GM18909 (cell line): ENCODE results near the gene XPO4.
"Not testable (repeated sequence)": the region's sequence is repeated elsewhere in the genome, so short reads cannot be mapped to it uniquely, and the experiment has no call there.

Experiments
- ATAC-seq: cut with Tn5 transposase; IDR thresholded peaks from one replicate; pipeline ENCODE4 v1.9.1; 2021; ENCODE audit warnings: mild to moderate bottlenecking; ENCODE audit not compliant: unreplicated experiment, poor library complexity

XPO4 gene

DNA sequence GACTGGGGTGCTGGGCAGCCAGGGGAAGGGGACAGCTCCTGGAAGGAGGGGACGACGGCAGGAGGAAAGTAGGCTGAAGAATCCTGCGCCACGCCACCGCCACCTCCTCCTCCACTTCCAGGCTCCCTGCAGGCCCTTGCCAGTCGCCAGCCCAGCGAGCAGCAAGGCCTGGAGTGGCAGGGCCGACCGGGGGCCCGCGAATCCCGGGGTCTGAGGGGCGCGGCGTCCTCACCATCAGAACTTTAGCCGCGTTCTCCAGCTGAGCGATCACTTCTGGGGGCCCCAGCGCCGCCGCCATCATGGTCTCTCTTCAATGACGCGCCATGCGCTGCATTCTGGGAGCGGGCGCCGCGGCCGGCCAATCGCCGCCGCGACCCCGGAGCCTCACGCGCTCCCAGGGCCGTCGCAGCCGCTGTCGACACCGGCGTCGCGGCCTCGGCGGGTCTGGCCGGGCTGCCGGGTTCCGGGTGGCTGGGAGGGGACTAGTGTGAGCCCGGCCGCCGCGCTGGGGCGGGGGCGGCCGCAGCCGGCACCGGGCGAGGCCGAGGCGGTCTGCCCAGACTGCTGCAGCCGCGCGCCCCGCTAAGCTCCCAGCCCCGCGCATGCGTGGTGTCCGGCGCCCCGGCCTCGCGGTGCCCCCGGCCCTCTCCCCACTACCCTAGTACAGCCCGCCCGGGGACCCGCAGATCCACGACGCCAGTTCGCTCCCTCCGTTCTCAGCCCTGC is at the start of gene XPO4:
Gene XPO4, minus strand, starts transcription at position 309 of the 726 bp plus-strand sequence. Its CDS starts 8 bp downstream, at position 301.
- peak; percentile 94 for ATAC-seq

DNA sequence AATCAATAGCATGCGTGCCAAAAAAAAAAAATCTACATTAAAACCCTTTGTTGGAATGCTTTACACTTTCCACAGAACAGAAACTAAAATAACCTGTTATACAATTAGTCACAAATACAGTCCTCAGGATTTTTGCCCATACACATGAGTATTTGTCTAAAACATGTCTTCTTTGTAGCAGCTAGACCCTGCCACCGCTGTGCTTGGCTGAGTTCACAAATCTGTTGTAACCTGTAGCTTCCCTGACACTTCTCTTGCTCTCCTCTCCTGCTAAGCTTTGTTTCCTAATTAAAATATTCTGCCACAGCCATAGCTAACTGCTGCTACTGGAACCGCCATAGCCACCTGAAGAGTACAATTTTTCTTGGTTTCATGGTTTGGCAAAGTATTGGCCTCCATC is 45.5 kb upstream of the XPO4 start:
- not testable (repeated sequence) for ATAC-seq

DNA sequence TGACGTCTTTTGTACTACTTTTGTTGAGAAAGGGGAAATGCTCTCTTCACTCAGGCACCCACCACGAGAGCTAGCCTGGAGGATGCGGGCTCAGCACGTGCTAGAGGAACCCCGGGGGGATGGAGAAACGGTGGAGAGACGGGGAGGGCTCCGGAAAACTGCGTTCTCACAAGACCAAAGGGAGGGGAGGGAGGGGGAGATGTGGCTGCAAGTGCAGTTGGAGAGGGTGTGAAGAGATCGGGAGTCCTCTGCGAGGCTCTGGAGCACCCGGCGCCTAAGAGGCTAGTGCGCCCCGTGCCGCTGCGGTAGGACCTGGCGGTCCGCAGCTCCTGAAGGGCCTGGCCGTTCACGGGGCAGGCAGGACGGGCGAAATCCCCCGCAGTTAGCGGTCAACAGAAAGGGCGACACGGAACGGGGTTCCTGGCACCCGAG is 43.4 kb upstream of the XPO4 start:
- no peak for ATAC-seq

DNA sequence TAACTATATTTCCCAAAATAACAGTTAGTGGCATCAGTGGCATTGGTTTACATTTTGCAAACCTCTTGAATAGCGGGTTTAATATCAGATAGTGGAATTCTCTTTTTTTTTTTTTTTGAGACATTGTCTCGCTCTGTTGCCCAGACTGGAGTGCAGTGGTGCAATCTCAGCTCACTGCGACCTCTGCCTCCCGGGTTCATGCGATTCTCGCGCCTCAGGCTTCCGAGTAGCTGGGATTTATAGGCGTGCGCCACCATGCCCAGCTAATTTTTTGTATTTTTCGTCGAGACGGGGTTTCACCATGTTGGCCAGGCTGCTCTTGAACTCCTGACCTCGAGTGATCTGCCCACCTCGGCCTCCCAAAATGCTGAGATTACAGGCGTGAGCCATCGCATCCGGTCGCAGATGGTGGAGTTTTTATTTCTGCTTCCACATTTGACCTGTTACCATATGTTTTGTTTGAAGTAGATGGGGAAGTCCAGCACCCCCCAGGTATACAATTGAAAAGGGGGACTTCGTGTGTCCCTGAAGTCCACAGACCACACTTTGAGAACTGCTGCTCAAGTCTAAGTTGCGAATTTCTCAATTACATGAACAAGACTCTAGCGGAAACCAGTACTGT is 40.5 kb upstream of the XPO4 start:
- no peak for ATAC-seq

DNA sequence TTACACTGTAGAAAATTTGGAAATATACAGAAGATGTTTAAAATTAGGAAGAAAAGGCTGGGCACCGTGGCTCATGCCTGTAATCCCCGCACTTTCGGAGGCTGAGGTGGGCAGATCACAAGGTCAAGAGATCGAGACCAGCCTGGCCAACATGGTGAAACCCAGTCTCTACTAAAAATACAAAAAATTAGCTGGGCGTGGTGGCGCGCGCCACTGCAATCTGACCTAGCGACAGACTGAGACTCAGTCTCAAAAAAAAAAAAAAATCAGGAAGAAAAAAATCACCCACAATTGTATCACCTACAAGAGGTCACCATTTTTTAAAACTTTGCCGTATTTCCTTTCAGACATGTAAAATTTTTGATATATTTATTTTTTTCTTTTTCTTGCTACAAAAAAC is 38.0 kb upstream of the XPO4 start:
- not testable (repeated sequence) for ATAC-seq

DNA sequence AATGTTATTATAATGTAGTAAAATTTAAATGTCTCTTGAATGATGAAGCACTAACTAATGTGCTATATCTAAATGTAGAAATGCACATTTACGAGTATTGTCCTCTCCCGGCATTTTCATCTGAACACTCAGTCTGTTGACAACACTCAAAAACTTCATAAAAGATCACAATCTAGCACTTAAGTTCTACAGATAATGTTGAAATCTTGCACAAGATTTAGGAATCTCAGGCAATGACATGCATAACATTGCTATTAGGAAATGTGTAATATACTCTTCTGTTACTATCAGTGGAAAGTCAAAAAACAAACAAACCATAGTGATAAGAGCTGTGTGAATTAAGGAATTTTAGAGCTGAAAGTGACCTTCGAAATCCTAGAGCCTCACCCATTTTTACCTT is 37.5 kb upstream of the XPO4 start:
- ATAC-seq, result no peak

DNA sequence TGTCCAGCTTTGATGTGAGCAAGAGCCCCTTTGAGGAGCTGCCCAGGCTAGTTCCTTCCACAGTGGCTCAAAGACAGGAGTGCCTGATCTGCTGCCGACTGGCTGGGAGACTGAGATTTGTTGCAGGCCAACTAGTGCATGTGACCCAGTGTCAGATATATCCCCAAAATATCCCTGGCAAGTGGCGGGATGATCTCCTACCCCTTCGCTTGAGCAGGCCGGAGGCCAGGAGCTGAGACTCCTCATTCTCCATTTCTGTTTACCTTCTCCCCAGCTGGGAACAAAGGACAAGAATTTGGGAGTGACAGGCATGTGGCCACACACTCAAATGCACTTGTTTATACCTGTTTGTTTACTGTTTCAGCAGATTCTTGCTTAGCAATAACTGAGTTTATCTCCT is 37.1 kb upstream of the XPO4 start:
- no peak for ATAC-seq

DNA sequence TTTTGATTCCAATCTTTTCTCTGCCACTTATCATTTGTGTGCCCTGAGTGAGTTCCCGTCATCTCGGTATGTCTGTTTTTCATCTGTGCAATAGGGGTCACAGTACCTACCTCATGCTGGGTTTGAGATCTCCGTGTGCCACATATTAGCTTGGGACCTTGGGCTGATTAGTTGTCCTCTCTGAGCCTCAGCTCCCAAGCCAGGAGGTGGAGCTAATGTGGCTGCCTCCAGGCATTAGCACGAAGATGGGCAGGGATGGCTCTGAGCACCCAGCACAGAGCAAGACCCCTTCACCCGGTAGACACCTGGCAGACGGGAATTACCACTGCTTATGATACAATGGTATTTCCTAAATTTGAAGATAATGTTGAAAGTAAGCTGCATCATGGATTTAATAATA is 35.8 kb upstream of the XPO4 start:
- ATAC-seq, result no peak

DNA sequence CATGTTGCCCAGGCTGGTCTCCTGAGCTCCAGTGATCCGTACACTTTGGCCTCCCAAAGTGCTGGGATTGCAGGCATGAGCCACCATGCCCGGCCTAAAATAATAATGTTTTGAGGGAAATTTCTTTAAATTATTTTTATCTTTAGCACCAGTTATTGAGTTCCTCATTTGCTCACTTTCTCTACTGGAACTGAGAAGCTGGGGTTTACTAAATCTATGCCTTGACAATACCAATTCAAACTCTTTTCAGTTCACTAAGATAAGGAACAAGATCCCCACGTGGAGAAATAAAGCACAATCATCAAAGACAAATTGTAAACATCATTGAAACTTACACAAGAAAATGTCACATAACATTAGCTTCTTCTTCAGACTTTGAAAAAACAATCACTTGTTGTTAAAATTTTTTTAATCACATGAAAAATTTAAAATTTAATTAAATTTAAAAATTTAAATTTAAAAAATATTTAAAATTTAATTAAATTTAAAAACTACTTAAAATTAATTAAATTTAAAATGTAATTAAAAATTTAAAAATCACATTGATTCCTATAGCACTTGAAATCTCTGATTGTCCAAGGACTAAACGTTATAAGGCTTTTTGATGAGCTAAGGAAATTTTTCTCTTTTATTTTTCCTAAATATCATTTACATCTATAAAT is 25.2 kb upstream of the XPO4 start:
- ATAC-seq, result no peak

DNA sequence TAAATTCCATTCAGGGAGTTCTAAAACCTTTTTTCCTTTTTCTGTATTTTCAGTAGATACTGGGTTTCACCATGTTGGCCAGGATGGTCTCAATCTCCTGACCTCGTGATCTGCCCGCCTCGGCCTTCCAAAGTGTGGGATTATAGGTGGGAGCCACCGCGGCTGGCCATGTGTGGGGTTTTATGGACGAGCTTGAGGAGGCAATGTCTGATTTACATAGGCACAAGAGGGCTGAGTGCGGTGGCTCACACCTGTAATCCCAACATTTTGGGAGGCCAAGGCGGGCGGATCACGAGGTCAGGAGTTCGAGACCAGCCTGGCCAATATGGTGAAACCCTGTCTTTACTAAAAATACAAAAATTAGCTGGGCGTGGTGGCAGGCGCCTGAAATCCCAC is 22.8 kb upstream of the XPO4 start:
- ATAC-seq, result not testable (repeated sequence)

DNA sequence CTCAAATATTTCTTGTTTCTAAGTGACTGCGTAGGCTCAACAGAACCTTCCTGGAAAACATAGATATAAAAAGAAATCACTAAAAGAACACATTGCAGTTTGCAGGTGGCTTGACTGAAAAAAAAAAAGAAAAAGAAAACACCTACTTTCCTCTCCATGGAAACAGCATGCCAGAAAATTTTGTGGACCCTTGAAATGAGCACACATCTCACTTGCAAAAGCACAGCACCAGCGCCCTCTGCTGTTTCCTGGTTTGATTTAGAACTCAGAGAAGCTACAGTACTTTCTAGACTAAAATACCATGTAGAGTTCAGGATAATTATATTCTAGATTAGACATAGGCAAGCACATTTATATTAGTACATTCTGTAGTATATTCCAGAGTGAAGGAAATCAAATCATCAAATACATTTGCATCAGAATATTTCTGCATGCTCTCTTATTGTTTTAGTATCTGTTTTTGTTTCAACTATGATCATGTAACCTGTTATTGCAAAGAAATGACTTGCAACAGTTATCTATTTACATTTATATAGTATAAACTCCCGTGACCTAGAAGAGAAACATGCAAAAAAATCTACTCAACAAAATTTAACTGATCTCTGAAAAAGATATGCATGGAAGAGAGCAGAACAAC is 22.3 kb upstream of the XPO4 start:
- ATAC-seq, result no peak

DNA sequence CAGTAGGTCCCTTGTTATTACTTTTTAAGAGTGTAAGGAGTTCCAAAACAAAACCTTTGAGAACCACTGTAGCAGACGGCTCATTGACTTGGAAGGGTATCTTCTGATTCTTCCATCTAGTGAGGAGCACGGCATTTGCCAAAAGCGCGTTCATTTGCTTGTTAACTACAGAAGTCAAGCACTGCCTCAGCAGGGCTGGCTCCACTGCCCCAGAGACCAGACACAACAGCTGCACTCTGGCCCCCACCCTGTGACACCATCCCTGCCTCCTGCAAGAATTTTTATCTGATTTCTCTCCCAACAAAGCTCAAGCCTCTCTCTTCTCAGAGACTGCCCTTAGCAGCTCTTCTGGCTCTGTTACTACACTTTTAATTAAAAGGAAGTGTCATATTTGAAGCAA is 20.7 kb upstream of the XPO4 start:
- ATAC-seq, result no peak

DNA sequence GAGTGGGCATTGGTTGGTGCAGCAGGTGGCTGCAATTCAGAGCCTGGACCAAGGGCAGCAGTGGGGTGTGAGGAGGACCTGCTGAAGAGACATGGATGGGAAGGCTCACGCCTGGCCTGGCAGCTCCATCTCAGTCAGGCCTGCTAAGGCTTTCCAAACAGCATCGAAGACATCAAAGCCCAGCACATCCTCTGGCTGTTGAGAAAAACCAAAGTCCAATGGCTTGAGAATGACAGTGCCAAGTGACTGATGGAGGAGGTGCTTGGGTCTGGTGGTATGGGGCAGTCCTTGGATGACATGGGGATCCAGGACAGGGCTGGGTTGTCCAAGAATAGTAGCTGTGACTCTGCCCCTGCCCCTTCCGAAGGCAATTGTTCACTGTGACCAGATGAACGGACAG is 19.0 kb upstream of the XPO4 start:
- no peak for ATAC-seq

DNA sequence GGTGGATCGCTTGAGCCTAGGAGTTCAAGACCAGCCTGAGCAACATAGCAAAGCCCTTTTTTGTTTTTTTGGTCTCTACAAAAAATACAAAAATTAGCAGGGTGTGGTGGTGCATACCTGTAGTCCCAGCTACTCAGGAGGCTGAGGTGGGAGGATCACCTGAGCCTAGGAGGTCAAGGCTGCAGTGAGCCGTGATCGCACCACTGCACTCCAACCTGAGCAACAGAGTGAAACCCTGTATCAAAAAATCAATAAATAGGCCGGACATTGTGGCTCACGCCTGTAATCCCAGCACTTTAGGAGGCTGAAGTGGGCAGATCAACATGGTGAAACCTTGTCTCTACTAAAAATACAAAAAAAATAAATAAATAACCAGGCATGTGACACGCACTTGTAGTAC is 13.1 kb upstream of the XPO4 start:
- not testable (repeated sequence) for ATAC-seq

DNA sequence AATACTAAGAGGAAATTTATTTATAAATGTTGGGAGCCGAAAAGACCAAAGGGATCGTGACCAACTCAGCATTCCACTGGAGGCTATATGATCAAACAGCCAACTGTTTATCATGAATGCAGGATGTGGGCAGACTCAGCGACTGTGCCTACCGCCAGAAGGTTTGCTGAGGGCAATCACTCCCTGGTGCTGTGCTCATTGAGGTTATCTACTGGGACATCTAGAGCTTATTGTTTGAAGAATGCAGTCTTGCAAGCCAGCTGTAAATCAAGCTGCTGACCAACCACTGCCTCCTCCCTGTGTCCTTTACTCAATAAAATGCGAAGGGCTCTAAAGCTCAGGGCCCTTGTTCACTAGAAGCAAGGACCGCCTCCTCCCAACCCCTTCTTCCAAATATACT is 8.5 kb upstream of the XPO4 start:
- no peak for ATAC-seq

DNA sequence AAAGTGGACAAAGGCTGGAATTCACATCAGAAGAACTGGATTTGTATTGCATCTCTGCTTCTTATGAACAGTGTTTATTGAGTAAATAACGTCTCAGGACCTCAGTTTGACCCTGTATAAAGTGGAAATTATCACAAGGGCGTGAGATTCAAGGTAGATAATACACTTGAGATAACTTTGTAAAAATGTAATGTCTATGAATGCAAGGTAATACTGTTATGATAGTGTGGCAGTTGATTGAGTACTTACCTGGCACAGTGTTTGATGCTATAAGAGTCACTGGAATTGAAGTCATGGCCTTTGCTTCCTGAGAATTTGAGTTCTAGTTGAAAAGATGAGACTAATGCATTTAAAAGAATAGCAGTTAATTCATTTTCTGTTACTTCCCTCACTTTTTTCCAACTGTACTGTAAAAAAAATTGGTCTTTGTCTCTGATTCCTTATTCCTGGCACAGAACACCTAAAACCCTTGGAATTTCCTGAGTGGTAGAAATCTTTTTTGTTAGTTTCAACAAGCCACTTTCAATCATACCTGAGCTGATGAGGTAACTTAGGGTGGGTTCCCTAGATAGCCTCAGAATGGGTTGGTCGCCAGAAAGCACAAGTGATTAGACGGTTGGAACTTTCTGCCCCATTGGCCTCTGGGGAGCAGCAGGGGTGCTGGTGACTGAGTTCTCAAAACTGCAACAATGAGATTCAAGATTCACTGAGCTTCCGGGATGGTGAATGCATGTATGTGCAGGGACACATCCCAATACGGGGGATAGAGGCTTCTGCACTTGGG is 6.4 kb upstream of the XPO4 start:
- no peak for ATAC-seq

DNA sequence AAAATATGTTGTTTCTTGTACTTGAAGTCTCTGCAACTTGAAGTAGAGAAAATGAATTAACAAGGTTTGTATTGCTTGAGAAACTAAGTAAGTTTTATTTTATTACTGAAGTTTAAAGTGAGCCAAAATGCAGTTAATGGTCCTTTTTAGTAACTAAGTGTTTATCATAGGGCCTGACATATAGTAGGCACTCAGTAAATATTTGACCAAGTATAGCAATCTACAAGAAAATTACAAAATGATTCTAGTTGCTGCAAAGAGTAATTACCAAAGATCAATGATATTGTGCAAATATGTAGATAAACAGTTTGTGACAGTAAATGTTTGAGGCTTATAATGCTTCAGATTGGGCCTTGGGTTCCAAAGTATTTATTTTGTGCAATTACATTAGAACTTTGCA is 2.4 kb upstream of the XPO4 start:
- no peak for ATAC-seq

DNA sequence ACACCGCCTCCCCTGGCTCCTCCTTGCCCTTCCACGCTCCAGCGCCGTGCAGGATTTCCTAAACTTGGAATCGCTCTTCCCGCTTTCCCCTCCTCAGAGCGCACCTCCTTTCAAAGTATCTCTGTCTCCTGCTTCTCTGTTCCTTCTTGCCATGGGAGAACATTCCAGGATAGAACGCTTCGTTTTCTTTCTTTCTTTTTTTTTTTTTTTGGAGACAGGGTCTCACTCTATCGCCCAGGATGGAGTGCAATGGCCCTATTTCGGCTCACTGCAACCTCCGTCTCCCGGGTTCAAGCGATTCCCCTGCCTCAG is 574 bp upstream of the XPO4 start:
- no peak for ATAC-seq

DNA sequence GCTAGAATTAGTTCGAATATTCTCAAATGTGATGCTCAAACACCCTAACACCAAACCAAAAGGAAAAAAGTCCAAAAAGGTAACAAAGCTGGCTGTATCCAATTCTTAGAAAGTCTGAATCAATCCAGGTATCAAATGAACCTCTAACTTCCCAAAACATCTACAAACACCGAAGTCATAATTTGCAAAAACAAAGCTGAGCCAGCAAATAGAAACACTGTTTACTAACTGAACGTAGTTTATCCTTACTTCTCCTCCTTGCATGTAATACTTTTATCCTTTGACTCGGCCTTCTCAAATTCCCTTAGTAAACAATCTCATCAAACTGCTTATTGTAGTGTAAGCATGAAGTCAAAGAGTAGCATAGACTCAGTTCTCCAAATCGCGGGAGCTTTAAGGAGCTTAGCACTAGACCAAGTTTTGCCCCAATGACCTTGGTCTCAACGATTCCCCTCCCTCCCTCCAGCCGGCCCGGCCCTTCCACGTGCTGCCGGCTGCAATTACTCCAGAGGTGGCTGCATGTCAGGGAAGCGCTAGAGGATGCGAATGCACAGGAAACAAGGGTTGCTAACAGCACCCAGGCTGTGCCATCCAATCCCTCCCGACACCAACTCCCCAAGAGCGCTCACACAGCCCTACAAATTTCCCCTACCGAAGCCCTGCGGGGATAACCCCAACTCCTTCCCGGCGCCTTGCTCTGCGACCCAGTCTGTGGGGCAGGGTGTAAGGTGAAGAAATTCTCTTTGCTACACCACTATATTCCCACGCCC is 693 bp downstream of the XPO4 start:
- peak; percentile 46 for ATAC-seq

DNA sequence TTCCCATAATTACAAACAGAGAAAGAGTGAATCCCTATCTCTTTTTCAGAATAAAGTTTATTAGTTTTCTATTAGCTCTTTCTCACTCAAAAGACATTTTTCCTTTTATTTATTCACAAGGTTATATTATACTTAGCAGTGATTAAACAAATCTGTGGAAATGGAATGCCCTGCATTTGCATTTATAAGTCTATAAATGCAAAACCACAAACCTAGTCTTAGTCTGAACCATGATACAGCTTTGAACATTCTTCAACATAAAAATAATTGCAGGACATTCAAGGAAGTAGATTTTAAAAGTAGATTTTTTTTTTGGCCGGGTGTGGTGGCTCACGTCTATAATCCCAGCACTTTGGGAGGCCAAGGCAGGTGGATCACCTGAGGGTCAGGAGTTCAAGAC is 8.3 kb downstream of the XPO4 start:
- no peak for ATAC-seq
